Stimulated activated CD4-positive, alpha-beta T cell treated with anti-CD3 and anti-CD28 coated beads, Interleukin-2, amount 100 ng/mL, for 24 hours (primary cell): ENCODE results near the gene PECR.

ENCODE experiments used
- DNase-seq, 2 donors: peaks; one replicate each; pipeline ENCODE4 v3.0.0-alpha.2; 2020

PECR gene

GRCh38 chr2:216069028-216069427 is 12.6 kb downstream of the PECR start:
- DNase-seq, result no peak

- DNase-seq, result no peak
Measured at GRCh38 chr2:216066230-216066629, 15.4 kb downstream of the PECR start.

GRCh38 chr2:216064665-216065064 is 16.9 kb downstream of the PECR start:
- no peak for DNase-seq

GRCh38 chr2:216064014-216064630 is 17.5 kb downstream of the PECR start:
- no peak for DNase-seq

GRCh38 chr2:216059233-216059834 is 22.3 kb downstream of the PECR start:
- no peak for DNase-seq

GRCh38 chr2:216057688-216058193 is 23.9 kb downstream of the PECR start:
- DNase-seq, result peak; percentile 49 to 51

GRCh38 chr2:216056739-216057138 is 24.9 kb downstream of the PECR start:
- no peak for DNase-seq

GRCh38 chr2:216055680-216056079 is 25.9 kb downstream of the PECR start:
- no peak for DNase-seq

- DNase-seq, result no peak
Measured at GRCh38 chr2:216052420-216052819, 29.2 kb downstream of the PECR start.

- no peak for DNase-seq
Measured at GRCh38 chr2:216051350-216051749, 30.3 kb downstream of the PECR start.

- DNase-seq, result no peak
Measured at GRCh38 chr2:216049452-216049851, 32.2 kb downstream of the PECR start.

- no peak for DNase-seq
Measured at GRCh38 chr2:216047397-216047796, 34.2 kb downstream of the PECR start.

GRCh38 chr2:216044883-216045486 is 36.6 kb downstream of the PECR start:
- DNase-seq, result no peak

- DNase-seq, result no peak
Measured at GRCh38 chr2:216043949-216044348, 37.7 kb downstream of the PECR start.

GRCh38 chr2:216041438-216041837 is 40.2 kb downstream of the PECR start:
- DNase-seq, result no peak

GRCh38 chr2:216039918-216040317 is 41.7 kb downstream of the PECR start:
- DNase-seq, result no peak

- DNase-seq, result peak; percentile 86 to 90
Measured at GRCh38 chr2:216034065-216034464, 47.5 kb downstream of the PECR start.

- no peak for DNase-seq
Measured at GRCh38 chr2:216033403-216033802, 48.2 kb downstream of the PECR start.

- DNase-seq, result no peak
Measured at GRCh38 chr2:216031960-216032689, 49.5 kb downstream of the PECR start.

GRCh38 chr2:216030216-216030615 is 51.4 kb downstream of the PECR start:
- no peak for DNase-seq

- DNase-seq, result no peak
Measured at GRCh38 chr2:216029416-216030129, 52.0 kb downstream of the PECR start.

- no peak for DNase-seq
Measured at GRCh38 chr2:216024779-216025336, 56.8 kb downstream of the PECR start.
